Activated T-cell treated with anti-CD3 and anti-CD28 coated beads for 4 hours (primary cell): ENCODE measurements around the gene RHBDD3.

Experiments used
- DNase-seq: peaks from one replicate; pipeline ENCODE4 v3.0.0-alpha.2; 2020

RHBDD3 gene

GRCh38 chr22:29306175-29306834 is 38.5 kb upstream of the RHBDD3 start, which contains the start of gene GAS2L1:
Gene GAS2L1, plus strand, starts transcription at chr22:29306650. Its CDS starts 1,456 bp downstream, at chr22:29308106.
- no peak for DNase-seq

GRCh38 chr22:29305836-29306174 is 38.0 kb upstream of the RHBDD3 start:
- no peak for DNase-seq

GRCh38 chr22:29302681-29303465 is 35.1 kb upstream of the RHBDD3 start:
- DNase-seq: no peak

- no peak for DNase-seq
These were observed 34.6 kb upstream of the RHBDD3 start for GRCh38 chr22:29302402-29302680.

- DNase-seq: no peak
These were observed 34.1 kb upstream of the RHBDD3 start for GRCh38 chr22:29301716-29302401.

- DNase-seq: no peak
These were observed 33.2 kb upstream of the RHBDD3 start for GRCh38 chr22:29300807-29301601.

- no peak for DNase-seq
These were observed 32.7 kb upstream of the RHBDD3 start for GRCh38 chr22:29300467-29300806.

- DNase-seq: no peak
These were observed 31.5 kb upstream of the RHBDD3 start for GRCh38 chr22:29299136-29299900.

- no peak for DNase-seq
These were observed 30.9 kb upstream of the RHBDD3 start for GRCh38 chr22:29298641-29299040.

GRCh38 chr22:29292379-29292778 is 24.6 kb upstream of the RHBDD3 start:
- DNase-seq: no peak

GRCh38 chr22:29291215-29291614 is 23.4 kb upstream of the RHBDD3 start:
- DNase-seq: no peak

GRCh38 chr22:29290061-29290460 is 22.3 kb upstream of the RHBDD3 start:
- no peak for DNase-seq

- DNase-seq: no peak
These were observed 21.1 kb upstream of the RHBDD3 start for GRCh38 chr22:29288837-29289236.

GRCh38 chr22:29284196-29284595 is 16.4 kb upstream of the RHBDD3 start:
- no peak for DNase-seq

- DNase-seq: no peak
These were observed 10.1 kb upstream of the RHBDD3 start for GRCh38 chr22:29277927-29278326.

GRCh38 chr22:29275819-29276565 is 8.2 kb upstream of the RHBDD3 start:
- DNase-seq: no peak

- no peak for DNase-seq
These were observed 7.4 kb upstream of the RHBDD3 start for GRCh38 chr22:29275167-29275566.

GRCh38 chr22:29272624-29273023 is 4.8 kb upstream of the RHBDD3 start:
- no peak for DNase-seq

GRCh38 chr22:29270475-29271271 is 2.9 kb upstream of the RHBDD3 start:
- DNase-seq: no peak

GRCh38 chr22:29269731-29270474 is 2.1 kb upstream of the RHBDD3 start:
- no peak for DNase-seq
